HEK293 (cell line): ENCODE measurements around the gene CCDC12.

Experiments
- CTCF ChIA-PET: fragments of 350-600 bp; formaldehyde crosslinking; extraction: SDS; loops from one replicate; lab custom pipeline; 2021; ENCODE audit warnings: antibody characterized with exemption; lab: Yijun Ruan, JAX
- POLR2A ChIA-PET: fragments of 300-600 bp; formaldehyde crosslinking; extraction: SDS; loops from one replicate; lab custom pipeline; 2020; ENCODE audit warnings: antibody characterized with exemption, inconsistent platforms; lab: Yijun Ruan, JAX
- H3K27ac ChIP-seq: fragments of 200-500 bp; sonication (Bioruptor generic); 2 replicates; pipeline ENCODE4 v1.5.1; 2014; ENCODE audit warnings: low read depth, low read length, control low read depth, inconsistent platforms; ENCODE audit errors: extremely low read depth
- H3K36me3 ChIP-seq, 2 experiments: fragments of 200-500 bp in 1 of 2; sonication (Bioruptor generic) in 1 of 2; 1 replicate in 1 of 2; 2 replicates in 1 of 2; pipeline ENCODE4 v1.5.1; 2014 to 2017; ENCODE audit warnings: inconsistent platforms in 2 of 2, low read length in 2 of 2; ENCODE audit not compliant: control insufficient read depth in 2 of 2, insufficient read depth in 1 of 2
- H3K4me1 ChIP-seq: fragments of 200-500 bp; sonication (Bioruptor generic); 2 replicates; pipeline ENCODE4 v1.5.1; 2014; ENCODE audit warnings: mild to moderate bottlenecking, low read length, inconsistent platforms; ENCODE audit not compliant: control insufficient read depth, insufficient read depth
- H3K4me3 ChIP-seq: 2 replicates; pipeline ENCODE4 v1.5.1; 2011; ENCODE audit warnings: low read depth, mild to moderate bottlenecking, control low read depth, low read length, moderate library complexity
- H3K9me3 ChIP-seq: fragments of 200-500 bp; sonication (Bioruptor generic); 2 replicates; pipeline ENCODE4 v1.5.1; 2014; ENCODE audit warnings: low read depth, low read length, inconsistent platforms; ENCODE audit not compliant: control insufficient read depth, insufficient read depth
- FEZF1 ChIP-seq: fragments of 450-650 bp; formaldehyde crosslinking; IDR thresholded peaks from 2 replicates; pipeline ENCODE4 v1.5.1; 2016; ENCODE audit warnings: missing biosample characterization, missing genetic modification characterization
- GFI1B ChIP-seq: fragments of 450-650 bp; formaldehyde crosslinking; IDR thresholded peaks from 2 replicates; pipeline ENCODE4 v1.5.1; 2016; ENCODE audit warnings: missing biosample characterization, missing genetic modification characterization
- GLIS1 ChIP-seq: fragments of 450-650 bp; formaldehyde crosslinking; IDR thresholded peaks from 2 replicates; pipeline ENCODE4 v1.5.1; 2016; ENCODE audit warnings: missing biosample characterization, missing genetic modification characterization
- KLF1 ChIP-seq: fragments of 450-650 bp; formaldehyde crosslinking; IDR thresholded peaks from 2 replicates; pipeline ENCODE4 v1.5.1; 2016; ENCODE audit warnings: missing biosample characterization, missing genetic modification characterization
- PBX3 ChIP-seq: sonication (generic); formaldehyde crosslinking; IDR thresholded peaks from 2 replicates; pipeline ENCODE4 v1.8.1; 2022; ENCODE audit warnings: mild to moderate bottlenecking, moderate library complexity, missing genetic modification reagents
- SETDB1 ChIP-seq: IDR thresholded peaks from one replicate; pipeline ENCODE4 v1.6.1; 2017; ENCODE audit warnings: mild to moderate bottlenecking, low read length, moderate library complexity, mixed read lengths; ENCODE audit not compliant: insufficient read length
- ZBTB1 ChIP-seq: fragments of 450-650 bp; formaldehyde crosslinking; IDR thresholded peaks from 2 replicates; pipeline ENCODE4 v1.5.1; 2016; ENCODE audit warnings: missing biosample characterization, missing genetic modification characterization
- ZBTB17 ChIP-seq: fragments of 450-650 bp; formaldehyde crosslinking; IDR thresholded peaks from 2 replicates; pipeline ENCODE4 v1.5.1; 2016; ENCODE audit warnings: missing biosample characterization, missing genetic modification characterization
- ZBTB8A ChIP-seq: fragments of 450-650 bp; formaldehyde crosslinking; IDR thresholded peaks from 2 replicates; pipeline ENCODE4 v1.5.1; 2016; ENCODE audit warnings: missing biosample characterization, missing genetic modification characterization
- ZNF10 ChIP-seq: fragments of 450-650 bp; formaldehyde crosslinking; IDR thresholded peaks from 2 replicates; pipeline ENCODE4 v1.5.1; 2017; ENCODE audit warnings: missing biosample characterization, missing genetic modification characterization
- ZNF146 ChIP-seq: fragments of 450-650 bp; formaldehyde crosslinking; IDR thresholded peaks from 2 replicates; pipeline ENCODE4 v1.5.1; 2016; ENCODE audit warnings: missing biosample characterization, missing genetic modification characterization
- ZNF280D ChIP-seq: fragments of 450-650 bp; formaldehyde crosslinking; IDR thresholded peaks from 2 replicates; pipeline ENCODE4 v1.5.1; 2016; ENCODE audit warnings: missing biosample characterization, missing genetic modification characterization
- ZNF335 ChIP-seq: fragments of 450-650 bp; formaldehyde crosslinking; conservative IDR thresholded peaks from 2 replicates; pipeline ENCODE4 v1.5.1; 2016; ENCODE audit warnings: missing biosample characterization, missing genetic modification characterization
- ZNF394 ChIP-seq: fragments of 450-650 bp; formaldehyde crosslinking; IDR thresholded peaks from 2 replicates; pipeline ENCODE4 v1.5.1; 2016; ENCODE audit warnings: missing biosample characterization, missing genetic modification characterization, mild to moderate bottlenecking, moderate library complexity, borderline replicate concordance
- ZNF571 ChIP-seq: fragments of 450-650 bp; formaldehyde crosslinking; IDR thresholded peaks from 2 replicates; pipeline ENCODE4 v1.5.0; 2017; ENCODE audit warnings: missing biosample characterization, missing genetic modification characterization
- ZNF596 ChIP-seq: fragments of 450-650 bp; IDR thresholded peaks from 2 replicates; pipeline ENCODE4 v1.5.0; 2018; ENCODE audit warnings: missing biosample characterization, mild to moderate bottlenecking, missing genetic modification characterization, moderate library complexity
- ZNF677 ChIP-seq: fragments of 450-650 bp; IDR thresholded peaks from 2 replicates; pipeline ENCODE4 v1.5.0; 2018; ENCODE audit warnings: missing biosample characterization, mild to moderate bottlenecking, missing genetic modification characterization, moderate library complexity
- ZNF707 ChIP-seq: fragments of 450-650 bp; formaldehyde crosslinking; IDR thresholded peaks from 2 replicates; pipeline ENCODE4 v1.5.1; 2016; ENCODE audit warnings: missing biosample characterization, missing genetic modification characterization
- TF ChIP-seq, protein P1 (sequence below): fragments of 450-650 bp; formaldehyde crosslinking; IDR thresholded peaks from 2 replicates; pipeline ENCODE4 v1.5.1; 2016; ENCODE audit warnings: missing biosample characterization, missing genetic modification characterization
- TF ChIP-seq, protein P2 (sequence below): fragments of 450-650 bp; formaldehyde crosslinking; IDR thresholded peaks from 2 replicates; pipeline ENCODE4 v1.5.1; 2017; ENCODE audit warnings: missing biosample characterization, missing genetic modification characterization

Gene CCDC12

GRCh38 chr3:47014036-47014435 is 37.5 kb upstream of the CCDC12 start:
- H3K4me1 ChIP-seq = no peaks in the 10 kb centered on the region
- TF ChIP-seq, protein P1, sequence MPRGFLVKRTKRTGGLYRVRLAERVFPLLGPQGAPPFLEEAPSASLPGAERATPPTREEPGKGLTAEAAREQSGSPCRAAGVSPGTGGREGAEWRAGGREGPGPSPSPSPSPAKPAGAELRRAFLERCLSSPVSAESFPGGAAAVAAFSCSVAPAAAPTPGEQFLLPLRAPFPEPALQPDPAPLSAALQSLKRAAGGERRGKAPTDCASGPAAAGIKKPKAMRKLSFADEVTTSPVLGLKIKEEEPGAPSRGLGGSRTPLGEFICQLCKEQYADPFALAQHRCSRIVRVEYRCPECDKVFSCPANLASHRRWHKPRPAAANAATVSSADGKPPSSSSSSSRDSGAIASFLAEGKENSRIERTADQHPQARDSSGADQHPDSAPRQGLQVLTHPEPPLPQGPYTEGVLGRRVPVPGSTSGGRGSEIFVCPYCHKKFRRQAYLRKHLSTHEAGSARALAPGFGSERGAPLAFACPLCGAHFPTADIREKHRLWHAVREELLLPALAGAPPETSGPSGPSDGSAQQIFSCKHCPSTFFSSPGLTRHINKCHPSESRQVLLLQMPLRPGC = no peak
- no peak for TF ChIP-seq ZBTB1 (tag by site-specific recombination)
- TF ChIP-seq PBX3 (CRISPR knock-in tag) = no peak
- TF ChIP-seq SETDB1 = no peak
- no peak for TF ChIP-seq FEZF1 (tag by site-specific recombination)
- TF ChIP-seq ZNF280D (tag by site-specific recombination) = no peak
- no peak for TF ChIP-seq GLIS1 (tag by site-specific recombination)
- TF ChIP-seq ZNF10 (tag by site-specific recombination) = no peak
- no peak for TF ChIP-seq ZNF335 (tag by site-specific recombination)
- TF ChIP-seq ZBTB17 = no peak
- TF ChIP-seq ZNF677 (tag by site-specific recombination) = no peak
- TF ChIP-seq ZNF596 (tag by site-specific recombination) = no peak
- no peak for TF ChIP-seq ZNF394 (tag by site-specific recombination)
- no peak for TF ChIP-seq ZNF571 (tag by site-specific recombination)
- TF ChIP-seq, all 188 proteins: peak for 0
- peaks cover 0 to 47% of the 10 kb centered on the region in 2 experiments; a peak in 1 of 3 replicates for H3K36me3 ChIP-seq
- no peaks in the 10 kb centered on the region for H3K9me3 ChIP-seq
- POLR2A ChIA-PET = no interaction called here
- H3K27ac ChIP-seq = no peak overlapping the region
- CTCF ChIA-PET = interaction anchor here (1.1 kb wide), 1 partner anchor 16 kb away, joined by 5 read pairs; no protein-coding TSS in a partner anchor
- H3K4me3 ChIP-seq = no peak overlapping the region

- Histone ChIP-seq H3K36me3 (peaks cover 0 to 39% of the 10 kb centered on the region in 2 experiments; a peak in 1 of 3 replicates), H3K4me3 (no peak overlapping the region), H3K27ac (no peak overlapping the region)
- POLR2A ChIA-PET = no interaction called here
- CTCF ChIA-PET = interaction anchor here (1.1 kb wide), 1 partner anchor 15 kb away, joined by 5 read pairs; no protein-coding TSS in a partner anchor
- TF ChIP-seq ZBTB8A (tag by site-specific recombination) = no peak
- TF ChIP-seq, protein P2, sequence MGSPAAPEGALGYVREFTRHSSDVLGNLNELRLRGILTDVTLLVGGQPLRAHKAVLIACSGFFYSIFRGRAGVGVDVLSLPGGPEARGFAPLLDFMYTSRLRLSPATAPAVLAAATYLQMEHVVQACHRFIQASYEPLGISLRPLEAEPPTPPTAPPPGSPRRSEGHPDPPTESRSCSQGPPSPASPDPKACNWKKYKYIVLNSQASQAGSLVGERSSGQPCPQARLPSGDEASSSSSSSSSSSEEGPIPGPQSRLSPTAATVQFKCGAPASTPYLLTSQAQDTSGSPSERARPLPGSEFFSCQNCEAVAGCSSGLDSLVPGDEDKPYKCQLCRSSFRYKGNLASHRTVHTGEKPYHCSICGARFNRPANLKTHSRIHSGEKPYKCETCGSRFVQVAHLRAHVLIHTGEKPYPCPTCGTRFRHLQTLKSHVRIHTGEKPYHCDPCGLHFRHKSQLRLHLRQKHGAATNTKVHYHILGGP (tag by site-specific recombination) = no peak
- TF ChIP-seq ZNF146 = no peak
- TF ChIP-seq KLF1 (tag by site-specific recombination) = no peak
- no peak for TF ChIP-seq ZNF707 (tag by site-specific recombination)
- TF ChIP-seq GFI1B (tag by site-specific recombination) = no peak
- TF ChIP-seq, all 188 proteins: peak for 0
- no peaks in the 10 kb centered on the region for H3K9me3 ChIP-seq
- no peaks in the 10 kb centered on the region for H3K4me1 ChIP-seq
Observed at GRCh38 chr3:47013231-47013630, 36.7 kb upstream of the CCDC12 start.
